ENCODE measurements around the gene ARHGEF9.

The ARHGEF9 gene

DNA sequence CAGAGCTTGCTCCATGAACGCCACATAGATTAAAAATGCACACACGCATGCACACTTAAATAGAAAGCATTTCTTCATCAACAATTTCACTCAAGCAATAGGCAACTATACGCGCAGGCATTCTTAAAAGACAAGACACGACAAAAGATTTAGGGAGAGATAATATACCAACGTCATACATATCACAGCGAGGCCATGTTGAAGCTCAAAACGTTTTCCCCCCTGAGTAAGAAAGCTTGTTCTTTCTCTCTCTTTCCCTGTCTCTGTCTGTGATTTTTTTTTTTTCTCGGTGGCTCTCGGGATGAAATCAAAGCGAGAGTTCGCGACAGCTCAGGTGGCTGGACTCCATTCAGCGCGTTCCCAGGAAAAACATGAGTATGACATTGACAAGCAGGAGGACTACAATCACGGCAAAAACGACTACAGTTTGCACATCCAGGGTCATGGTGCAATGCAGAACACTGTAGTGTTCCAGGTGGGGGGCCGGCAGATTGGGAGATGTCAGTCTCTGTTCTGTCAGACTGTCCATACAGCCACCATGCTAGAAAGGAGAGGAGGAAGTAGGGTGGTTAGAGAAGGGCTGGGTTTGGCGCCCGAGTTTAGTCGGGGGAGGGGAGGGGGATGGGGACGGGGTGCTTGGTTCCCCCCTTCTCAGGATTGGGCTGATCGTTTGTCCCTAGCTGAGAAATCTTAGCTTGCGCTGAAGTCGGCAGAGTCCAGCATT, 30.7 kb downstream of the ARHGEF9 start:
- DNase-seq (peak; percentile 52), ATAC-seq (ENCODE audit: insufficient read depth, low read depth) (peak; percentile 46)
- Histone ChIP-seq H3K9me3 (ENCODE audit: insufficient read depth, low read length, severe bottlenecking) (no peaks in the 10 kb centered on the region), H4K20me1 (ENCODE audit: insufficient read depth, low read length) (no peaks in the 10 kb centered on the region), H3K27me3 (ENCODE audit: insufficient read depth, low read length, poor library complexity) (no peaks in the 10 kb centered on the region), H3K79me2 (ENCODE audit: insufficient read depth, low read length) (peaks cover 54% of the 10 kb centered on the region), H3K36me3 (ENCODE audit: insufficient read depth, low read length) (no peaks in the 10 kb centered on the region), H3K4me2 (ENCODE audit: insufficient read depth, low read length) (peak overlapping the region; percentile 83), H3K27ac (ENCODE audit: low read length) (peak overlapping the region; percentile 99), H2AFZ (ENCODE audit: low read depth, low read length) (peak overlapping the region; percentile 86), H3K9ac (ENCODE audit: low read depth, low read length) (peak overlapping the region; percentile 74), H3K4me3 (ENCODE audit: low read depth in 1 of 2, low read length in 2 of 2) (peak overlapping the region; percentile 70 to 97), H3K4me1 (ENCODE audit: insufficient read depth, low read length) (peaks cover 32% of the 10 kb centered on the region)
- TF ChIP-seq, protein P1, sequence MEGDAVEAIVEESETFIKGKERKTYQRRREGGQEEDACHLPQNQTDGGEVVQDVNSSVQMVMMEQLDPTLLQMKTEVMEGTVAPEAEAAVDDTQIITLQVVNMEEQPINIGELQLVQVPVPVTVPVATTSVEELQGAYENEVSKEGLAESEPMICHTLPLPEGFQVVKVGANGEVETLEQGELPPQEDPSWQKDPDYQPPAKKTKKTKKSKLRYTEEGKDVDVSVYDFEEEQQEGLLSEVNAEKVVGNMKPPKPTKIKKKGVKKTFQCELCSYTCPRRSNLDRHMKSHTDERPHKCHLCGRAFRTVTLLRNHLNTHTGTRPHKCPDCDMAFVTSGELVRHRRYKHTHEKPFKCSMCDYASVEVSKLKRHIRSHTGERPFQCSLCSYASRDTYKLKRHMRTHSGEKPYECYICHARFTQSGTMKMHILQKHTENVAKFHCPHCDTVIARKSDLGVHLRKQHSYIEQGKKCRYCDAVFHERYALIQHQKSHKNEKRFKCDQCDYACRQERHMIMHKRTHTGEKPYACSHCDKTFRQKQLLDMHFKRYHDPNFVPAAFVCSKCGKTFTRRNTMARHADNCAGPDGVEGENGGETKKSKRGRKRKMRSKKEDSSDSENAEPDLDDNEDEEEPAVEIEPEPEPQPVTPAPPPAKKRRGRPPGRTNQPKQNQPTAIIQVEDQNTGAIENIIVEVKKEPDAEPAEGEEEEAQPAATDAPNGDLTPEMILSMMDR (IDR thresholded peaks at IDR 0.05; ENCODE audit: borderline replicate concordance, extremely low read depth, low read length, poor library complexity, severe bottlenecking), result no peak
- TF ChIP-seq EZH2 (IDR thresholded peaks at IDR 0.05; ENCODE audit: borderline replicate concordance, low read depth, low read length, severe bottlenecking), result no peak

DNA sequence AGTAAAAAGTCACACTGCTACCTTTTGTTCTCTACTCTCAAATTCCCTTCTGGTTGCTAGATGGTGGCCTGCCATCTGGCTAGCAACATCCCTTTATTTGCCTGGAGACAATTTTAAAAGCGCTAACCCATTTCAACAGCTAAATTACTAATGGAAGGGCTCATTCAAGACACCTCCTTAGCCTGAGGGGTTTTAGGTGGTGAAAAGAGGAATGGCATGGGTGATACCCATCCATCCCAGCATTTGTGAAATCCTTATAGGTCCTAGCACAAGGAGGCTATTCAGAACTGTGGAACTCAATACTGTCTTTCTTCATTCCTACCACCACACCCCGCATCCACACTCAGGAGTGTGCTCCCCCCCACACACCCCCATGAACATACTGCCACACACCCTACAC, 33.5 kb downstream of the ARHGEF9 start:
- Histone ChIP-seq H3K4me1 (ENCODE audit: insufficient read depth, low read length) (peaks cover 42% of the 10 kb centered on the region), H3K27ac (ENCODE audit: low read length) (no peak overlapping the region), H4K20me1 (ENCODE audit: insufficient read depth, low read length) (no peaks in the 10 kb centered on the region), H2AFZ (ENCODE audit: low read depth, low read length) (no peak overlapping the region), H3K4me2 (ENCODE audit: insufficient read depth, low read length) (no peak overlapping the region), H3K79me2 (ENCODE audit: insufficient read depth, low read length) (peaks cover 73% of the 10 kb centered on the region), H3K36me3 (ENCODE audit: insufficient read depth, low read length) (no peaks in the 10 kb centered on the region), H3K9me3 (ENCODE audit: insufficient read depth, low read length, severe bottlenecking) (no peaks in the 10 kb centered on the region), H3K9ac (ENCODE audit: low read depth, low read length) (no peak overlapping the region), H3K4me3 (ENCODE audit: low read depth in 1 of 2, low read length in 2 of 2) (no peak overlapping the region), H3K27me3 (ENCODE audit: insufficient read depth, low read length, poor library complexity) (no peaks in the 10 kb centered on the region)
- ATAC-seq (ENCODE audit: insufficient read depth, low read depth) (no peak), DNase-seq (no peak)
- TF ChIP-seq EZH2 (IDR thresholded peaks at IDR 0.05; ENCODE audit: borderline replicate concordance, low read depth, low read length, severe bottlenecking), result no peak
- TF ChIP-seq, protein P1 (IDR thresholded peaks at IDR 0.05; ENCODE audit: borderline replicate concordance, extremely low read depth, low read length, poor library complexity, severe bottlenecking), result no peak

DNA sequence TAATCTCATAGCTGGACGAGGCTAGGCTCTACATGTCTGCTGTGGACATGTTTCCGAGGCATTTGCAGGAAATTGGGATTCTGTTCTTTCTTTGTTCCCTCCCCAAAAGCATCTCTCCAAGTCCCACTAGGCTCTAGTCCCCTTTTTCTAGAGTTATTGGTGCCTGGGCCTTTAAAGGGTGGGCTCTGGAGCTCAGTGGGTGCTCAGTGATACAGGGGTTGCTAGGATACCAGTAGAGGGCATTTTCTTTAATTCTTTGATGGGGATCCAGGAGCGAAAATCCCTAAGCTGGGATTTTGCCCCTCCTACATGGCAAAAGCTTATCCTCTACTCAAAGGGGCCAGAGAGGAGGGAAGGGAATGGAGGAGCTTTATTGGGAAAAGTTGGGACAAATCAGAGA, 34.2 kb downstream of the ARHGEF9 start:
- no peak overlapping the region for H3K4me3 ChIP-seq (ENCODE audit: low read depth in 1 of 2, low read length in 2 of 2)
- DNase-seq (no peak), ATAC-seq (ENCODE audit: insufficient read depth, low read depth) (no peak)
- no peaks in the 10 kb centered on the region for H3K36me3 ChIP-seq (ENCODE audit: insufficient read depth, low read length)
- no peak overlapping the region for H3K9ac ChIP-seq (ENCODE audit: low read depth, low read length)
- no peaks in the 10 kb centered on the region for H3K27me3 ChIP-seq (ENCODE audit: insufficient read depth, low read length, poor library complexity)
- peaks cover 79% of the 10 kb centered on the region for H3K79me2 ChIP-seq (ENCODE audit: insufficient read depth, low read length)
- no peak overlapping the region for H2AFZ ChIP-seq (ENCODE audit: low read depth, low read length)
- TF ChIP-seq, protein P1 (IDR thresholded peaks at IDR 0.05; ENCODE audit: borderline replicate concordance, extremely low read depth, low read length, poor library complexity, severe bottlenecking), result no peak
- TF ChIP-seq EZH2 (IDR thresholded peaks at IDR 0.05; ENCODE audit: borderline replicate concordance, low read depth, low read length, severe bottlenecking), result no peak
- no peak overlapping the region for H3K27ac ChIP-seq (ENCODE audit: low read length)
- no peaks in the 10 kb centered on the region; the same call in 1 of the 2 replicates for H4K20me1 ChIP-seq (ENCODE audit: insufficient read depth, low read length)
- H3K4me1 ChIP-seq (ENCODE audit: insufficient read depth, low read length), result peaks cover 45% of the 10 kb centered on the region
- H3K9me3 ChIP-seq (ENCODE audit: insufficient read depth, low read length, severe bottlenecking), result no peaks in the 10 kb centered on the region
- no peak overlapping the region for H3K4me2 ChIP-seq (ENCODE audit: insufficient read depth, low read length)
